Upper lobe of left lung (tissue), 6 donors: ENCODE data around the gene CTDNEP1. TPM values are rescaled to one million over a fixed set of nuclear protein-coding genes. Genes with fewer than 3 reads are reported as not detected.

ENCODE experiments used
- ATAC-seq, 2 donors: fragments of 200-7000 bp; cut with Tn5 transposase; one replicate each; pipeline ENCODE4 v1.9.1; 2022; ENCODE audit warnings: mild to moderate bottlenecking in 2 of 2, moderate library complexity in 2 of 2; ENCODE audit not compliant: low FRiP score in 2 of 2
- DNase-seq, 2 donors: peaks; one replicate each; pipeline ENCODE4 v3.0.0-alpha.2; 2019 to 2020
- H3K27ac ChIP-seq, 4 donors: fragments of 200-600 bp; sonication (generic); one replicate each; pipeline ENCODE4 v1.5.1; 2016 to 2019
- H3K27me3 ChIP-seq, 4 donors: fragments of 200-600 bp; sonication (generic); one replicate each; pipeline ENCODE4 v1.5.1; 2017 to 2019
- H3K36me3 ChIP-seq, 4 donors: fragments of 200-600 bp; sonication (generic); one replicate each; pipeline ENCODE4 v1.5.1; 2016 to 2019
- H3K4me1 ChIP-seq, 4 donors: fragments of 200-600 bp; sonication (generic); one replicate each; pipeline ENCODE4 v1.5.1; 2018 to 2019
- H3K4me3 ChIP-seq, 4 donors: fragments of 200-600 bp; sonication (generic); one replicate each; pipeline ENCODE4 v1.5.1; 2017 to 2019; ENCODE audit warnings: mild to moderate bottlenecking in 2 of 4, moderate library complexity in 1 of 4
- H3K9me3 ChIP-seq, 4 donors: fragments of 200-600 bp; sonication (generic); one replicate each; pipeline ENCODE4 v1.5.1; 2018 to 2019
- EP300 ChIP-seq, 4 donors: sonication (generic); formaldehyde crosslinking; IDR thresholded peaks; one replicate each; pipeline ENCODE4 v1.5.1; 2017; ENCODE audit warnings: antibody characterized with exemption in 4 of 4, control low read depth in 2 of 4
- POLR2A ChIP-seq, 4 donors: fragments of 450-650 bp; IDR thresholded peaks; one replicate each; pipeline ENCODE4 v1.5.1; 2016 to 2017; ENCODE audit warnings: antibody characterized with exemption in 4 of 4, mild to moderate bottlenecking in 2 of 4
- POLR2AphosphoS5 ChIP-seq, 2 donors: sonication (generic); formaldehyde crosslinking; IDR thresholded peaks; one replicate each; pipeline ENCODE4 v1.5.1; 2017; ENCODE audit warnings: antibody characterized with exemption in 2 of 2
- WGBS, 2 donors: methylation state at CpG; one replicate each; pipeline ENCODE4 v1.1.5; 2017 to 2018; 5-methylcytosine and 5-hydroxymethylcytosine counted together
- total RNA-seq, 6 donors: library from RNA; depleted of rRNA in 4 of 6; stranded (reverse); fragments of >200 nt in 4 of 6; gene quantifications; one replicate each; pipeline versions ENCODE4 v1.1.0 to v1.2.1, GENCODE V29; 2016 to 2021
- TF ChIP-seq, protein P1 (sequence below), 6 experiments: fragments of 450-650 bp in 4 of 6; fragments of 200-600 bp in 2 of 6; sonication (generic) in 2 of 6; IDR thresholded peaks; one replicate each; pipeline ENCODE4 v1.5.1; 2016 to 2019; ENCODE audit warnings: antibody characterized with exemption in 6 of 6
- donor health status: DM: no; HTN: no; CAD: no; lungs with moderate emphysema.
- donor health status: DM: no; HTN: yes; CAD: no; lungs with severe emphysema.

CTDNEP1 gene
- total RNA-seq, 6 donors from 2014 or later = 62.9 to 139 (median 75.0) TPM

GRCh38 chr17:7256766-7257456 lies 5.4 kb upstream of the CTDNEP1 start:
- WGBS, 2 donors = 86 to 88% methylated on average over 8 of the region's 8 CpGs
- H3K36me3 ChIP-seq = peaks cover 11 to 59% (median 40%) of the 10 kb centered on the region in 4 donors
- ATAC-seq (no peak), DNase-seq (peak in 1 of 2 donors; percentile 65)
- H3K4me1 ChIP-seq = peaks cover 19 to 46% (median 32%) of the 10 kb centered on the region in 4 donors
- H3K9me3 ChIP-seq = no peaks in the 10 kb centered on the region
- TF ChIP-seq POLR2AphosphoS5 (IDR thresholded peaks at IDR 0.05) = no peak
- TF ChIP-seq, protein P1, sequence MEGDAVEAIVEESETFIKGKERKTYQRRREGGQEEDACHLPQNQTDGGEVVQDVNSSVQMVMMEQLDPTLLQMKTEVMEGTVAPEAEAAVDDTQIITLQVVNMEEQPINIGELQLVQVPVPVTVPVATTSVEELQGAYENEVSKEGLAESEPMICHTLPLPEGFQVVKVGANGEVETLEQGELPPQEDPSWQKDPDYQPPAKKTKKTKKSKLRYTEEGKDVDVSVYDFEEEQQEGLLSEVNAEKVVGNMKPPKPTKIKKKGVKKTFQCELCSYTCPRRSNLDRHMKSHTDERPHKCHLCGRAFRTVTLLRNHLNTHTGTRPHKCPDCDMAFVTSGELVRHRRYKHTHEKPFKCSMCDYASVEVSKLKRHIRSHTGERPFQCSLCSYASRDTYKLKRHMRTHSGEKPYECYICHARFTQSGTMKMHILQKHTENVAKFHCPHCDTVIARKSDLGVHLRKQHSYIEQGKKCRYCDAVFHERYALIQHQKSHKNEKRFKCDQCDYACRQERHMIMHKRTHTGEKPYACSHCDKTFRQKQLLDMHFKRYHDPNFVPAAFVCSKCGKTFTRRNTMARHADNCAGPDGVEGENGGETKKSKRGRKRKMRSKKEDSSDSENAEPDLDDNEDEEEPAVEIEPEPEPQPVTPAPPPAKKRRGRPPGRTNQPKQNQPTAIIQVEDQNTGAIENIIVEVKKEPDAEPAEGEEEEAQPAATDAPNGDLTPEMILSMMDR (IDR thresholded peaks at IDR 0.05) = no peak
- TF ChIP-seq EP300 (IDR thresholded peaks at IDR 0.05) = no peak
- no peak for TF ChIP-seq POLR2A (IDR thresholded peaks at IDR 0.05)
- no peak overlapping the region for H3K27ac ChIP-seq
- H3K4me3 ChIP-seq = no peak overlapping the region
- H3K27me3 ChIP-seq = peaks cover 0 to 8% (median 3%) of the 10 kb centered on the region in 4 donors

GRCh38 chr17:7254511-7254910 lies 3.0 kb upstream of the CTDNEP1 start:
- peaks cover 11 to 55% (median 39%) of the 10 kb centered on the region in 4 donors for H3K36me3 ChIP-seq
- no peak for TF ChIP-seq POLR2AphosphoS5 (IDR thresholded peaks at IDR 0.05)
- no peak for TF ChIP-seq EP300 (IDR thresholded peaks at IDR 0.05)
- TF ChIP-seq POLR2A (IDR thresholded peaks at IDR 0.05) = no peak
- TF ChIP-seq, protein P1 (IDR thresholded peaks at IDR 0.05) = no peak

GRCh38 chr17:7253082-7253481 lies 1.5 kb upstream of the CTDNEP1 start:
- H3K27me3 ChIP-seq = no peaks in the 10 kb centered on the region
- DNase-seq (no peak), ATAC-seq (no peak)
- no peaks in the 10 kb centered on the region for H3K9me3 ChIP-seq
- TF ChIP-seq POLR2A (IDR thresholded peaks at IDR 0.05) = no peak
- TF ChIP-seq EP300 (IDR thresholded peaks at IDR 0.05) = no peak
- TF ChIP-seq, protein P1 (IDR thresholded peaks at IDR 0.05) = no peak
- no peak for TF ChIP-seq POLR2AphosphoS5 (IDR thresholded peaks at IDR 0.05)
- H3K36me3 ChIP-seq = peaks cover 11 to 41% (median 32%) of the 10 kb centered on the region in 4 donors
- H3K4me3 ChIP-seq = peak overlapping the region in 3 of 4 donors; percentile 92 to 98 (median 96)
- 67% methylated on average over 5 of the region's 5 CpGs for WGBS, 2 donors
- H3K27ac ChIP-seq = peak overlapping the region; percentile 97 to 100 (median 99)
- peaks cover 31 to 37% (median 33%) of the 10 kb centered on the region in 4 donors for H3K4me1 ChIP-seq

More at GRCh38 chr17:7254511-7254910, 3.0 kb upstream of the CTDNEP1 start:
- H3K27ac ChIP-seq = no peak overlapping the region
- no peaks in the 10 kb centered on the region for H3K27me3 ChIP-seq
- H3K4me1 ChIP-seq = peaks cover 21 to 37% (median 31%) of the 10 kb centered on the region in 4 donors
- ATAC-seq = no peak
- no peak for DNase-seq
- no peak overlapping the region for H3K4me3 ChIP-seq
- WGBS, 2 donors = 89 to 95% methylated on average over 4 of the region's 4 CpGs
- H3K9me3 ChIP-seq = no peaks in the 10 kb centered on the region

- peak; percentile 91 to 92 for ATAC-seq
- TF ChIP-seq EP300 (IDR thresholded peaks at IDR 0.05) (no peak), POLR2A (IDR thresholded peaks at IDR 0.05) (peak in 2 of 4 donors; percentile 64 to 75), POLR2AphosphoS5 (IDR thresholded peaks at IDR 0.05) (peak; percentile 86 to 87)
- TF ChIP-seq, protein P1 (IDR thresholded peaks at IDR 0.05) = peak in 5 of 6 experiments; percentile 23 to 50 (median 42)
- peak within 1 kb of the TSS; percentile 97 to 100 (median 99) for H3K27ac ChIP-seq
- no peaks in the 10 kb centered on the region for H3K27me3 ChIP-seq
- H3K4me3 ChIP-seq = peak within 1 kb of the TSS; percentile 92 to 100 (median 97)
- WGBS, 2 donors = 1 to 2% methylated on average over 9 to 53 of the region's 55 CpGs
- no peaks in the 10 kb centered on the region for H3K9me3 ChIP-seq
- DNase-seq = peak; percentile 94 to 95
- H3K4me1 ChIP-seq = peaks cover 31 to 37% (median 33%) of the 10 kb centered on the region in 4 donors
- peaks cover 10 to 34% (median 25%) of the 10 kb centered on the region in 4 donors for H3K36me3 ChIP-seq
Measured at GRCh38 chr17:7252176-7253043, 876 bp upstream of the CTDNEP1 start, which contains the start of gene ELP5. Gene ELP5 (plus strand): TSS chr17:7252215. CDS start chr17:7252551, 336 bp downstream.
